Globus pallidus (tissue), 1 donor: ENCODE results near the gene MDM1.

Experiments used
- DNase-seq: peaks from one replicate; pipeline ENCODE4 v3.0.0-alpha.2; 2015; ENCODE audit warnings: low spot score

Gene MDM1

DNA sequence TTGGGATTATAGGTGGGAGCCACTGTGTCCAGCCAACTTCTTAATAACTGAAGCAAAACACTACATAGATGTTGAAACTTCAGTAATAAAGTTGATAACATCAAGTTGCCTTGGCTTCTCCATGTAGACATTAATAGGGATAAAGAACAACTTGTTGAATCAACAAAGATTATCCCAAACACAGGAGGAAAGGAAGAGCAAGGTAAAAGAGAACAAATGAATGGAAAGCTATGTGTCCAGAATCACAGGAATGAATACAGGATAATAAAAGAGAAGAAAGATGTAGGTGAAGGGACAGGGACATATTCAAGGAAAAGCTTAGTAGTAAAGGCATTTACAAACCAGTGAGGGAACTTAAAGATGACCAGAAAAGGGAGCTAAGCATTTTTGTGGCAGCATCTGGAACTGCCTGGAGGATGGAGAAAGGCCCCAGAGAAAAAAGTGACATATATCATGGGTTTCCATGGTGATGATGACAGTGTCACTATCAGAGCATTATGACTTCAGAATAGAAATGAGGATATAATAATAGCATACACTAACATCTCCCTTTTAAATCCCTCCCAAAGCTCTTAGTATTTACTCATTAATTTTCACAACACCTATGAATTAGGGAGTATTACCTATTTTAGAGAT lies 24.0 kb upstream of the MDM1 start:
- no peak for DNase-seq

GRCh38 chr12:68354977-68355541 lies 22.9 kb upstream of the MDM1 start:
- no peak for DNase-seq

DNA sequence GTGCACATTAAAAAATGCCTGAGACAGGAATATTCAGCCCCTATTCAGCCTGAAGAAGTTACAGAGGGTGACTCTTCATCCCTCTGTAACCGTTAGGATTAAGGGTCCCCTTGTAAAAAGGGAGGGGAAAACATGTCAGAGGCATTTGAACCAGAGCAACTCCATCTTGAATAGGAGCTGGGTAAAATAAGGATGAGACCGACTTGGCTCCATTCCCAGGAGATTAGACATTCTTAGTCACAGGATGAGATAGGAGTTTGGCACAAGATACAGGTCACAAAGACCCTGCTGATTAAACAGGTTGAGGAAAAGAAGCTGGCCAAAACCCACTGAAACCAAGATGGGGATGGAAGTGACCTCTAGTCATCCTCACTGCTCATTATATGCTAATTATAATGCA lies 19.9 kb upstream of the MDM1 start:
- DNase-seq, result no peak

- DNase-seq, result no peak
Observed at GRCh38 chr12:68350753-68351152, 18.6 kb upstream of the MDM1 start.

GRCh38 chr12:68349921-68350606 lies 17.9 kb upstream of the MDM1 start:
- no peak for DNase-seq

- no peak for DNase-seq
Observed at GRCh38 chr12:68349220-68349621, 17.1 kb upstream of the MDM1 start.

DNA sequence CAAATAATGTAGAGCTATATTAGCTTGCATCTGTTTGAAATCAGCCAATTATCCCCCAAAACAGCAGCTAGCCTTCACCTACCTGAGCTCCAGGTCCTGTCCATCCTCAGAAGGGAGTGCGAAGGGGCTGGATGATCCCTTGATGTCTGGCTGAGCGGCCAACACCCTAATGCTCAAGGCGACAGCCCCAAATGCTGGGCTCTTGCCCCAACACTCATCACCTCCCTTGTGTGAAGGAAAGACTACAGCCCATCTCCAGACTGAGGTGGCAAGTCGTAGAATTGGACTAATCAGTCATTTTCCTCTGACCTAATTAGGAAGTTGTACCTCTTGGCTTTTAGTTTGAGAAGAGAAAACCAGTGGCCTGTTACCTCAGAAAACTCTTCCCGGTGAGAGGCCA lies 16.3 kb upstream of the MDM1 start:
- no peak for DNase-seq

GRCh38 chr12:68345763-68346162 lies 13.6 kb upstream of the MDM1 start:
- DNase-seq, result no peak

DNA sequence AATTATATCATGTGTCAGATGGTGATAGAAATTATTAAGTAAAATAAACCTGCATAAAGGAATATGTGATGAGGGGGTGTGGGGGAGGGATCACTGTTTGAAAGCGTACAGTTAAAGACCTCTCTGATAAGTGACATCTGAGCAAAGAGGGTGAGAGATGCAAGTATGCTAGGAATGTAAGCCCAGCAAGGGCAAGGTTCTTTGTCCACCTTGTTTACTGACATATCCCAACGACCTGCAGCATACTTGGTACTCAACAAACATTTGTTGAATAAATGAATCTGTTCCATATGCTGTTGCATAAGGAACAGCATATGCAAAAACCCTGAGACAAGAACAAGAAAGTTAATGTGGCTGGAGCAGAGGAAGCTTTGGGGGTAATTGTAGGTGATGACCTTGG lies 12.0 kb upstream of the MDM1 start:
- no peak for DNase-seq

DNA sequence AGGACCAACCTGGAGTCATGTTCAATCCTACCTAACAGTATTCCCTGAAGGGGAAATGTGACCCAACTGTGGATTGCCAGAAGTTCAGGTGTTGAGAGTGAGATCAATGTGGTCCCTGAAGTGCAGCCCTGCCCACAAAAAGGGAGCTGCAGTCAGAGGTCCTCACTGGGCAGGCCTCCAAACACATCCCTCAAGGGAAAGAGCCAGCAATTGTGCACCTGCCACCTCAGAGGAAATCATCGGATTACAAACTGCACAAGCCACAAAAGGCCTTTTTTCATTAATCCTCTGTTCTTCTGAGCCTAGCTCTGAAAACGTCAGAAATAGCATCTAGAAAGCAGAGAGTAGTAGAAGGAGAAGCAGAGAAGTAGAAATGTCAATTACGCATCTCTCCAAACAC lies 10.8 kb upstream of the MDM1 start:
- no peak for DNase-seq

- DNase-seq, result no peak
Observed at GRCh38 chr12:68341822-68342221, 9.7 kb upstream of the MDM1 start.

- no peak for DNase-seq
Observed at GRCh38 chr12:68340404-68341270, 8.5 kb upstream of the MDM1 start.

GRCh38 chr12:68336889-68337303 lies 4.7 kb upstream of the MDM1 start:
- no peak for DNase-seq

DNA sequence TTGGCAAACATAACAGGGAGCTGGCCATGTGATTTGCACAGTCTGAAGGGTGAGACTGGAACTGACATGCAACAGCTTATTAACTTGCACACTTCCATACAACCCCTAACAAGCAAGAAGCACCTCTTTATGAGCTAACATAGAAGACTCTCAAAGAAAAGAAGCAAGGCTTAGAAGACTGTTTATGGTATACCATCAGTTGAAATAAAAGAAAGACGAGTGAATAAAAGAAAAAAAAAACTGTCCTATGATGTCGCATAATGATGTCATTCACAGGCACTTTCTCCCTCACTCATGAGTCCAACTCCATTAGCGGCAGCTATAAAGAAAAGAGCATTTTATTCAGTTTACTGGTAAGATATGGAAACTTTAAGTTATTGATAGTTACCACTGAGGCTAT lies 3.3 kb upstream of the MDM1 start:
- DNase-seq, result no peak

GRCh38 chr12:68334132-68334531 lies 2.0 kb upstream of the MDM1 start:
- DNase-seq, result no peak

DNA sequence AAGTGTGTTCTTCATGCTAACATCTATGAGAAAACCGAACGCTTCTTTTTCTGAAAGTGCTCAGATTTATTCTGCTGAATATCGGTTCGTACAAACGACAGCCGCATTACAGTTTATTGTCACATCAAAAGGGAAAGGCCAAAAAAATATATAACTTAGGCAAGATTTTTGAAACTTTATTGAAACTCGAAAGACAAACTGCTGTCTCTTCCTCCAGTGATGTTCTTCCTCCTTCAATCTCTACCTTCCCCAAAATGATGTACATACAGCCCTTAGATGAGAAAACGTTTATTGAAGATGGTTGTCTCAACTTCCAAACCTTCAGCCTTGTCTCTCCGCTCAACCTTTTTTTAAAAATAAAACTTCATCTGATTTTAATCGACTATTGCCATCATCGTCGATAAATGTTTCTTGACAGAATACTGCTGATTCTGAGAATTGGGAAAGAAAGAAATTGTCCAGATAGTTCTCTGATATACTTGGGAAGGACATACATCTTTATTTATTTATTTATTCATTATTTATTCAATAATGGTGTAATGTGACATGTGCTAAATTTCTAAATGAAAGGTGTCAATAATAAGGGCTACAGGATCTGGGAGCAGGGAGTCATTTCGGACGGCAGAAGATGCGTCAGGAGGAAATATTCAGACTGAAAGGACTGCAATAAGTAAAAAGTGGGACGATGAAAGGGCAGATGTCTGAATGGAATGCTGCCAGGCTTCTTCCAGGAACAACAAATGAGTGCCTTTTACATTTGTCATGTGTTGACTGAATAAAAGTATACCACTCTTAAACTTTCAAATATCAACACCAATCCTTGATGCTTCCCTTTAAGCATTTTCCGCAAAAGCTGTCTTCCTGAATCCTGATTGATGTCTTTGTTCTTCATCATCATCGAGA lies 817 bp upstream of the MDM1 start:
- no peak for DNase-seq

DNA sequence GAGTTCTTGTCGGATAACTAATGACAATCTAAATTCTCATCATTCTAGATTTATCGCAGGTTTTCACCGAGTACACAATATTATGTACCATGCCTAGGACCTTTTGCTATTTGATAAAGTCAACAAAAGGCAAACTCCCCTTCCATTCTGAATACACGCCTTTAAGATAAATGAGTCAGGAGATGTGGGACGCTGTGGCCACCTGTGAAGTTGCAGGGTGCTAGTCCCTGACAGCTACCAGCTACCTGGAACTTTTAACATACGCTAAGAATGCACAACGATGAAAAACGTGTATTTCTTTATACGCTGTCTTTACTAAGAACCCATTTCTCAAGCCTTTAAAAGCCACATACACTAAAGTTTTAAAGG lies 678 bp downstream of the MDM1 start:
- DNase-seq, result no peak

DNA sequence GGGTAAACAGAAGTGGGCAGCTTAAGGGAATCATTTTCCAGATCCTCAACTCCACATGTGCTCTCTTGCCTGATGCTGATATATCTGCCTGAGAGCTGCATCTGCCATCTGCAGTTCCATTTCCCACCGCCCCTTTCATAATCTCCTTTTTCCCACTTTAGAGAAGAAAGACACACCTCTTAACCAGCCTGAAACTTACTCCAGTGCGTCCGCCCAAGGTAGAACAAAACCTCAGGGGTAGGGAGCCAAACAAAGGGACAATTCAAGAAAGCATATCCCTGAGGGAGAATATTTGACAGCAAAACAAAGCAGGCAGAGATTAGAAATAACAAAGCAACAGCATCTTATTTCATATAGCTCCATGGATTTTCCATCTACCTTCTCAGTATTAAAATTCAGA lies 4.3 kb downstream of the MDM1 start:
- no peak for DNase-seq

- no peak for DNase-seq
Observed at GRCh38 chr12:68326716-68327115, 5.4 kb downstream of the MDM1 start.

DNA sequence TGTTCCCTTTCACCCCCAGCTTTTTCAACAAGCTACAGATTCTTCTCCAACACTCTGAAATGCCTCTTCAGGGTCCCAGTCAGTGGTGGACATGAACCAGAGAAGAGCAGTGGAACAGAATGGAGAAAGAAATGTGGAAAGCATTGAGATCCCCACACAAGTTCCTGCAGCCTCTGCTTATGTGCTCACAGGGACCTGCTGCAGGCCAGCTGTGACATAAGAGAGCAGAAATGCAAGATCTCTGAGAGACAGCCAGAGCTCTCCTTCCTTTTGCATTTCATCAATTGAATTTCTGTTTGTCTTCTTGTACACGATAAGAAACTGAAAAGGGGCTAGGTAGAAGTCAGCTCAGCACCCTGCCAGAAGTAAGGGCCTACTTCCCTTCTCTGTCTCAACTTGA lies 6.2 kb downstream of the MDM1 start:
- DNase-seq, result no peak

- no peak for DNase-seq
Observed at GRCh38 chr12:68324531-68324930, 7.6 kb downstream of the MDM1 start.

- no peak for DNase-seq
Observed at GRCh38 chr12:68321140-68321539, 11.0 kb downstream of the MDM1 start.
